GM23338 (cell line): Measurements from ENCODE around the gene CLDN9. TPM values are rescaled to one million over a fixed set of nuclear protein-coding genes. Genes with fewer than 3 reads are reported as not detected.

Experiments
- ATAC-seq: fragments of 200-7000 bp; cut with Tn5 transposase; 3 replicates; pipeline ENCODE4 v1.9.1; 2020
- DNase-seq: peaks from one replicate; pipeline ENCODE4 v3.0.0-alpha.2; 2015; ENCODE audit warnings: low spot score
- H2AFZ ChIP-seq: fragments of 200-600 bp; sonication (generic); 2 replicates; pipeline ENCODE4 v1.8.0; 2016; ENCODE audit warnings: antibody characterized with exemption, mild to moderate bottlenecking, moderate library complexity
- H3F3A ChIP-seq: fragments of 200-600 bp; sonication (generic); replicated peaks from 2 replicates; pipeline ENCODE4 v1.8.0; 2017; ENCODE audit warnings: antibody characterized with exemption, mixed run types, low read depth
- H3K27ac ChIP-seq: fragments of 200-600 bp; sonication (generic); 2 replicates; pipeline ENCODE4 v1.6.1; 2016; ENCODE audit warnings: low read depth
- H3K27me3 ChIP-seq: fragments of 200-600 bp; sonication (generic); 2 replicates; pipeline ENCODE4 v1.8.0; 2016; ENCODE audit warnings: mild to moderate bottlenecking, mixed run types, moderate library complexity; ENCODE audit not compliant: insufficient read depth
- H3K36me3 ChIP-seq: fragments of 200-600 bp; sonication (generic); 2 replicates; pipeline ENCODE4 v1.8.0; 2016; ENCODE audit warnings: mild to moderate bottlenecking; ENCODE audit not compliant: insufficient read depth
- H3K4me1 ChIP-seq: fragments of 200-600 bp; sonication (generic); 2 replicates; pipeline ENCODE4 v1.8.0; 2016; ENCODE audit warnings: mild to moderate bottlenecking, moderate library complexity; ENCODE audit not compliant: insufficient read depth
- H3K4me2 ChIP-seq: fragments of 200-600 bp; sonication (generic); 2 replicates; pipeline ENCODE4 v1.7.1; 2017; ENCODE audit warnings: mixed run types
- H3K4me3 ChIP-seq: fragments of 200-600 bp; sonication (generic); 2 replicates; pipeline ENCODE4 v1.6.1; 2016; ENCODE audit warnings: mixed run types
- H3K79me2 ChIP-seq: fragments of 200-600 bp; sonication (generic); replicated peaks from 2 replicates; pipeline ENCODE4 v1.8.0; 2017; ENCODE audit warnings: mild to moderate bottlenecking; ENCODE audit not compliant: insufficient read depth
- H3K9me2 ChIP-seq: fragments of 200-600 bp; sonication (generic); 2 replicates; pipeline ENCODE4 v1.8.0; 2017; ENCODE audit not compliant: insufficient read depth
- H4K20me1 ChIP-seq: fragments of 200-600 bp; sonication (generic); replicated peaks from 2 replicates; pipeline ENCODE4 v1.8.0; 2017; ENCODE audit warnings: mild to moderate bottlenecking; ENCODE audit not compliant: insufficient read depth
- H3K27ac Mint-ChIP-seq: 2 replicates; pipeline ENCODE4 v1.8.0; 2020; ENCODE audit warnings: inconsistent platforms, mild to moderate bottlenecking, moderate library complexity, mixed read lengths
- H3K27me3 Mint-ChIP-seq: 3 replicates; pipeline ENCODE4 v1.8.0; 2022; ENCODE audit warnings: low read depth, mild to moderate bottlenecking, moderate library complexity, mixed read lengths, inconsistent platforms; ENCODE audit not compliant: insufficient read depth, poor library complexity
- H3K36me3 Mint-ChIP-seq: 3 replicates; pipeline ENCODE4 v1.8.0; 2021; ENCODE audit warnings: low read depth, mild to moderate bottlenecking, inconsistent platforms, moderate library complexity, mixed read lengths
- H3K4me1 Mint-ChIP-seq: 3 replicates; pipeline ENCODE4 v1.8.0; 2020; ENCODE audit warnings: mild to moderate bottlenecking, inconsistent platforms, mixed read lengths
- H3K4me3 Mint-ChIP-seq: 3 replicates; pipeline ENCODE4 v1.8.0; 2021; ENCODE audit warnings: moderate library complexity, mild to moderate bottlenecking, inconsistent platforms, mixed read lengths
- H3K9me3 Mint-ChIP-seq: 3 replicates; pipeline ENCODE4 v1.8.0; 2020; ENCODE audit warnings: moderate library complexity, mild to moderate bottlenecking, inconsistent platforms, mixed read lengths
- CTCF ChIP-seq, 2 experiments: fragments of 200-600 bp in 1 of 2; sonication (generic) in 1 of 2; conservative IDR thresholded peaks; 2 replicates each; pipeline versions ENCODE4 v1.5.1 to v1.6.1; 2016 to 2017; ENCODE audit warnings: antibody characterized with exemption in 2 of 2, low read depth in 2 of 2, mild to moderate bottlenecking in 2 of 2, moderate library complexity in 1 of 2
- EZH2 ChIP-seq: fragments of 200-600 bp; sonication (generic); IDR thresholded peaks from one replicate; pipeline ENCODE4 v1.8.0; 2017; ENCODE audit warnings: antibody characterized with exemption, mild to moderate bottlenecking, low read depth; ENCODE audit not compliant: unreplicated experiment
- JUNB ChIP-seq: IDR thresholded peaks from one replicate; pipeline ENCODE4 v1.6.1; 2016; ENCODE audit warnings: antibody characterized with exemption; ENCODE audit not compliant: unreplicated experiment
- NANOG ChIP-seq: IDR thresholded peaks from 2 replicates; pipeline ENCODE4 v1.6.1; 2016; ENCODE audit warnings: antibody characterized with exemption, borderline replicate concordance
- REST ChIP-seq: IDR thresholded peaks from one replicate; pipeline ENCODE4 v1.6.1; 2018; ENCODE audit warnings: antibody characterized with exemption; ENCODE audit not compliant: unreplicated experiment
- STAT1 ChIP-seq: IDR thresholded peaks from one replicate; pipeline ENCODE4 v1.6.1; 2016; ENCODE audit warnings: antibody characterized with exemption; ENCODE audit not compliant: unreplicated experiment
- ZNF114 ChIP-seq: fragments of 250-450 bp; sonication (Bioruptor Pico); IDR thresholded peaks from 2 replicates; pipeline ENCODE4 v1.5.0; 2020; ENCODE audit warnings: mild to moderate bottlenecking, moderate library complexity
- ZNF331 ChIP-seq: fragments of 250-450 bp; sonication (Bioruptor Pico); IDR thresholded peaks from 2 replicates; pipeline ENCODE4 v1.5.0; 2020; ENCODE audit warnings: low read depth, mild to moderate bottlenecking, moderate library complexity
- ZNF462 ChIP-seq: fragments of 250-450 bp; sonication (Bioruptor Pico); IDR thresholded peaks from 2 replicates; pipeline ENCODE4 v1.5.0; 2020; ENCODE audit warnings: mild to moderate bottlenecking, moderate library complexity
- polyA plus RNA-seq: library from polyadenylated mRNA; unstranded; fragments of >200 nt; fragmentation: Nextera tagmentation; extraction: Ambion mirVana; gene quantifications from 2 replicates; pipeline ENCODE4 v1.2.1, GENCODE V29; 2016
- total RNA-seq: library from RNA; depleted of rRNA; stranded (reverse); fragments of >200 nt; shearing (Covaris generic); gene quantifications from 2 replicates; pipeline ENCODE4 v1.2.3, GENCODE V29; 2014

The CLDN9 gene
- total and polyA plus RNA-seq, 2 experiments from 2014 or later, result 1.8 to 3.0 TPM

GRCh38 chr16:3056336-3057180, 43.8 kb downstream of the CLDN9 start (continued):
- no peak for TF ChIP-seq CTCF (conservative IDR thresholded peaks at IDR 0.05; ENCODE audit: low read depth in 2 of 2)
- no peak for TF ChIP-seq STAT1
- no peak for TF ChIP-seq ZNF114
- TF ChIP-seq NANOG, result no peak
- TF ChIP-seq EZH2, result no peak
- no peak for TF ChIP-seq ZNF331 (CRISPR knock-in tag)

- Histone ChIP-seq H4K20me1 (no peaks in the 10 kb centered on the region; the same call in 1 of the 2 replicates), H3K4me3 (peak overlapping the region; percentile 84), H3F3A (peaks cover 15% of the 10 kb centered on the region), H3K9me2 (no peaks in the 10 kb centered on the region), H3K27ac (no peak overlapping the region), H3K36me3 (no peaks in the 10 kb centered on the region), H3K4me1 (peaks cover 10% of the 10 kb centered on the region), H3K4me2 (peak overlapping the region; percentile 85), H3K27me3 (peaks cover 4% of the 10 kb centered on the region; the same call in 1 of the 2 replicates), H3K79me2 (no peaks in the 10 kb centered on the region; the same call in 1 of the 2 replicates), H2AFZ (no peak overlapping the region)
- Mint-ChIP-seq H3K27ac (no peak overlapping the region), H3K9me3 (no peaks in the 10 kb centered on the region; the same call in 2 of the 3 replicates), H3K4me1 (peaks cover 20% of the 10 kb centered on the region), H3K4me3 (peak overlapping the region; percentile 81; the same call in 2 of the 3 replicates), H3K36me3 (peaks cover 22% of the 10 kb centered on the region), H3K27me3 (peaks cover 15% of the 10 kb centered on the region)
- DNase-seq, result peak; percentile 27
- no peak for ATAC-seq
- TF ChIP-seq ZNF462 (CRISPR knock-in tag) (no peak), REST (no peak), JUNB (no peak), ZNF331 (CRISPR knock-in tag) (no peak)
Measured at GRCh38 chr16:3057181-3058138, 44.7 kb downstream of the CLDN9 start.
